Esophagus muscularis mucosa (tissue), 4 donors: ENCODE data around the gene BICD2.

Source experiments
- EP300 ChIP-seq: sonication (generic); formaldehyde crosslinking; IDR thresholded peaks from one replicate; pipeline ENCODE4 v1.6.1; 2017; ENCODE audit warnings: antibody characterized with exemption
- POLR2A ChIP-seq: fragments of 450-650 bp; IDR thresholded peaks from one replicate; pipeline ENCODE4 v1.6.1; 2017; ENCODE audit warnings: antibody characterized with exemption, moderate library complexity, mild to moderate bottlenecking, low read depth
- POLR2AphosphoS5 ChIP-seq, 2 donors: sonication (generic); formaldehyde crosslinking; IDR thresholded peaks; one replicate each; pipeline ENCODE4 v1.6.1; 2017; ENCODE audit warnings: antibody characterized with exemption in 2 of 2
- TF ChIP-seq, protein P1 (sequence below), 3 experiments: fragments of 200-600 bp in 2 of 3; fragments of 450-650 bp in 1 of 3; sonication (generic) in 2 of 3; IDR thresholded peaks; one replicate each; pipeline ENCODE4 v1.5.1; 2017 to 2019; ENCODE audit warnings: antibody characterized with exemption in 3 of 3, mild to moderate bottlenecking in 2 of 3, moderate library complexity in 1 of 3

DNA sequence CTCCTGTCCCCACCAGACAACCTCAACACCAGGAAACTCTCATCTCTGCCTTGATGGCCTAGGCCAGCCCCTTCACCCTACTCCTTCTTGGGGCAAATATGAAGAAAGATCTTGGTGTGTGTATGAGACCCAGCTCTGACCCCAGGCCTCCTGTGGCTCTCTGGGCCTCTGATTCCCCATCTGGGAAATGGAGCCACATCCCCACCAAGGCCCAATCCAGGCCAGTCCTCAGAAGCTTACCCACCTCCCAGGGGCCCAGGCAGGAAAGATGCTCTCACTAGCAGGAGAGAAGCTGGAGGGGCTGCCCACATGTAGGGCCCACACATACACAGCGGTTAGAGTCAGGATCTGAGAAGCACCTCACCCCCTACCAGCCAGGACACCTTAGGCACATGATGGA lies 38.9 kb downstream of the BICD2 start:
- TF ChIP-seq, protein P1, sequence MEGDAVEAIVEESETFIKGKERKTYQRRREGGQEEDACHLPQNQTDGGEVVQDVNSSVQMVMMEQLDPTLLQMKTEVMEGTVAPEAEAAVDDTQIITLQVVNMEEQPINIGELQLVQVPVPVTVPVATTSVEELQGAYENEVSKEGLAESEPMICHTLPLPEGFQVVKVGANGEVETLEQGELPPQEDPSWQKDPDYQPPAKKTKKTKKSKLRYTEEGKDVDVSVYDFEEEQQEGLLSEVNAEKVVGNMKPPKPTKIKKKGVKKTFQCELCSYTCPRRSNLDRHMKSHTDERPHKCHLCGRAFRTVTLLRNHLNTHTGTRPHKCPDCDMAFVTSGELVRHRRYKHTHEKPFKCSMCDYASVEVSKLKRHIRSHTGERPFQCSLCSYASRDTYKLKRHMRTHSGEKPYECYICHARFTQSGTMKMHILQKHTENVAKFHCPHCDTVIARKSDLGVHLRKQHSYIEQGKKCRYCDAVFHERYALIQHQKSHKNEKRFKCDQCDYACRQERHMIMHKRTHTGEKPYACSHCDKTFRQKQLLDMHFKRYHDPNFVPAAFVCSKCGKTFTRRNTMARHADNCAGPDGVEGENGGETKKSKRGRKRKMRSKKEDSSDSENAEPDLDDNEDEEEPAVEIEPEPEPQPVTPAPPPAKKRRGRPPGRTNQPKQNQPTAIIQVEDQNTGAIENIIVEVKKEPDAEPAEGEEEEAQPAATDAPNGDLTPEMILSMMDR (IDR thresholded peaks at IDR 0.05), result no peak
- TF ChIP-seq POLR2A, result no peak
- no peak for TF ChIP-seq POLR2AphosphoS5 (IDR thresholded peaks at IDR 0.05)
- no peak for TF ChIP-seq EP300
